Hindlimb muscle (tissue), 1 donor: Measurements from ENCODE around the gene RBM7. TPM values are rescaled to one million over a fixed set of nuclear protein-coding genes. Genes with fewer than 3 reads are reported as not detected.

ENCODE experiments used
- DNase-seq: peaks from one replicate; pipeline ENCODE4 v3.0.0-alpha.2; 2013
- polyA plus RNA-seq: library from polyadenylated mRNA; unstranded; fragments of 120-200 nt; gene quantifications from one replicate; pipeline ENCODE4 v1.2.1, GENCODE V29; 2013; ENCODE audit not compliant: insufficient read length

The RBM7 gene
- polyA plus RNA-seq, 1 donor, result 20.9 TPM

GRCh38 chr11:114397349-114397982 lies 3.0 kb upstream of the RBM7 start:
- DNase-seq, result no peak

GRCh38 chr11:114398303-114398920 lies 2.1 kb upstream of the RBM7 start:
- DNase-seq, result no peak

- no peak for DNase-seq
These were observed 813 bp upstream of the RBM7 start for GRCh38 chr11:114399490-114400215.

- DNase-seq, result no peak
These were observed 403 bp downstream of the RBM7 start for GRCh38 chr11:114400915-114401223.

GRCh38 chr11:114401311-114401710 lies 845 bp downstream of the RBM7 start:
- DNase-seq, result peak; percentile 32

GRCh38 chr11:114412946-114413345 lies 12.5 kb downstream of the RBM7 start:
- DNase-seq, result no peak

- no peak for DNase-seq
These were observed 13.5 kb downstream of the RBM7 start for GRCh38 chr11:114413958-114414357.

- no peak for DNase-seq
These were observed 16.0 kb downstream of the RBM7 start for GRCh38 chr11:114416441-114416961.

GRCh38 chr11:114426280-114426679 lies 25.8 kb downstream of the RBM7 start:
- no peak for DNase-seq

- DNase-seq, result no peak
These were observed 29.8 kb downstream of the RBM7 start for GRCh38 chr11:114430290-114430689.

- DNase-seq, result no peak
These were observed 32.4 kb downstream of the RBM7 start for GRCh38 chr11:114432893-114433292.

- no peak for DNase-seq
These were observed 32.9 kb downstream of the RBM7 start for GRCh38 chr11:114433376-114433775.

GRCh38 chr11:114438303-114438702 lies 37.8 kb downstream of the RBM7 start:
- DNase-seq, result no peak

- DNase-seq, result peak; percentile 94
These were observed 39.0 kb downstream of the RBM7 start, which contains the start of gene REXO2 for GRCh38 chr11:114439229-114440120. Gene REXO2 (plus strand): TSS chr11:114439467. CDS start chr11:114439529, 62 bp downstream.

- DNase-seq, result peak; percentile 7
These were observed 39.8 kb downstream of the RBM7 start for GRCh38 chr11:114440121-114440860.

- no peak for DNase-seq
These were observed 40.7 kb downstream of the RBM7 start for GRCh38 chr11:114440971-114441763.

- DNase-seq, result no peak
These were observed 41.5 kb downstream of the RBM7 start for GRCh38 chr11:114441921-114442320.

- no peak for DNase-seq
These were observed 42.1 kb downstream of the RBM7 start for GRCh38 chr11:114442536-114442935.

GRCh38 chr11:114447444-114447843 lies 47.0 kb downstream of the RBM7 start:
- no peak for DNase-seq

GRCh38 chr11:114447892-114448291 lies 47.4 kb downstream of the RBM7 start:
- DNase-seq, result no peak
